NB4 (cell line): ENCODE data around the gene PRB3.

Experiments used
- MYC ChIP-seq: IDR thresholded peaks from 2 replicates; pipeline ENCODE4 v1.6.1; 2011; ENCODE audit warnings: low read depth, low read length
- POLR2A ChIP-seq: IDR thresholded peaks from 2 replicates; pipeline ENCODE4 v1.6.1; 2011; ENCODE audit warnings: mild to moderate bottlenecking; ENCODE audit not compliant: insufficient read length; ENCODE audit errors: extremely low read depth
- TF ChIP-seq, protein P1 (sequence below): IDR thresholded peaks from one replicate; pipeline ENCODE4 v1.5.1; 2012; ENCODE audit warnings: low read depth, low read length
- TF ChIP-seq, protein P2 (sequence below): IDR thresholded peaks from 2 replicates; pipeline ENCODE4 v1.6.1; 2011; ENCODE audit warnings: low read depth, low read length

DNA sequence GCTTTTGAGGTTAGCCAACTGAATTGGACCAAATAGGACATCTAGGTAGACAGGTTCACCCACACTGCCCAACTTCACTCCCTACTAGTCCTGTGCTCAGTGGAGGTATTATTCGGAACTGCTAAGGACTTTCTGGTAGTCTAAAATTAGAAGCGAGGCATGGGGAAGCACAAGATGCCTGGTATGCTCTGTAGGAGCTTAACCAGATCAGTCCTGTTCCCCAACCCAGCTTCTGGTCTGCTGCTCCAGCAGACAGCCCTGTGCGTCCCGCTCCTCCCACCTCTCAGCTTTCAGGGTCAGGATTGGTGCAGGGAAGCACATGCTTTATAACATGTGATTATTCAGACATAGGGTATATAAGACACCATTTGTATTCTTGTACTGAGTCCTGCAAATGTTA is 31.2 kb downstream of the PRB3 start:
- TF ChIP-seq, protein P1, sequence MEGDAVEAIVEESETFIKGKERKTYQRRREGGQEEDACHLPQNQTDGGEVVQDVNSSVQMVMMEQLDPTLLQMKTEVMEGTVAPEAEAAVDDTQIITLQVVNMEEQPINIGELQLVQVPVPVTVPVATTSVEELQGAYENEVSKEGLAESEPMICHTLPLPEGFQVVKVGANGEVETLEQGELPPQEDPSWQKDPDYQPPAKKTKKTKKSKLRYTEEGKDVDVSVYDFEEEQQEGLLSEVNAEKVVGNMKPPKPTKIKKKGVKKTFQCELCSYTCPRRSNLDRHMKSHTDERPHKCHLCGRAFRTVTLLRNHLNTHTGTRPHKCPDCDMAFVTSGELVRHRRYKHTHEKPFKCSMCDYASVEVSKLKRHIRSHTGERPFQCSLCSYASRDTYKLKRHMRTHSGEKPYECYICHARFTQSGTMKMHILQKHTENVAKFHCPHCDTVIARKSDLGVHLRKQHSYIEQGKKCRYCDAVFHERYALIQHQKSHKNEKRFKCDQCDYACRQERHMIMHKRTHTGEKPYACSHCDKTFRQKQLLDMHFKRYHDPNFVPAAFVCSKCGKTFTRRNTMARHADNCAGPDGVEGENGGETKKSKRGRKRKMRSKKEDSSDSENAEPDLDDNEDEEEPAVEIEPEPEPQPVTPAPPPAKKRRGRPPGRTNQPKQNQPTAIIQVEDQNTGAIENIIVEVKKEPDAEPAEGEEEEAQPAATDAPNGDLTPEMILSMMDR, result no peak
- TF ChIP-seq POLR2A (no peak), MYC (no peak)
- TF ChIP-seq, protein P2, sequence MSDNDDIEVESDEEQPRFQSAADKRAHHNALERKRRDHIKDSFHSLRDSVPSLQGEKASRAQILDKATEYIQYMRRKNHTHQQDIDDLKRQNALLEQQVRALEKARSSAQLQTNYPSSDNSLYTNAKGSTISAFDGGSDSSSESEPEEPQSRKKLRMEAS, result no peak
